Measurements from ENCODE around the gene NEURL1. TPM values are rescaled to one million over a fixed set of nuclear protein-coding genes. Genes with fewer than 3 reads are reported as not detected.
"Not testable (repeated sequence)": the region's sequence is repeated elsewhere in the genome, so short reads cannot be mapped to it uniquely, and the experiment has no call there.

NEURL1 gene
- total RNA-seq, 3 donors from 2014 or later = 15.9 to 68.7 (median 42.9) TPM

DNA sequence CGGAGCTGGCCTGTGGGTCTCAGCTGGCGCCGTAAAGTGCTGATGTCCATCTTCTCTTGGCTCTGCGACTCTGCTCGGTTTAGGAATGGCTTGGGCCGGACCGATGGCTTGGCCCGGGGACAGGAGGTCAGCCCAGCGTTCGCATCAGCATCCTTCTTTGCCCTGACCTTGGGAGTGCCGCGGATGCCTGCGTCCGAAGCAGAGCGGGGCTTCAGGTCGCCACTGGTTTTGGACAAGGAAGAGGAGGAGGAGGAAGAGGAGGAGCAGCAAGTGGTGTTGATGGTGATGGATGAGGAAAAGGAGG is 109.3 kb downstream of the NEURL1 start:
- H3K36me3 ChIP-seq (ENCODE audit: low read depth) = no peaks in the 10 kb centered on the region
- TF ChIP-seq, protein P1, sequence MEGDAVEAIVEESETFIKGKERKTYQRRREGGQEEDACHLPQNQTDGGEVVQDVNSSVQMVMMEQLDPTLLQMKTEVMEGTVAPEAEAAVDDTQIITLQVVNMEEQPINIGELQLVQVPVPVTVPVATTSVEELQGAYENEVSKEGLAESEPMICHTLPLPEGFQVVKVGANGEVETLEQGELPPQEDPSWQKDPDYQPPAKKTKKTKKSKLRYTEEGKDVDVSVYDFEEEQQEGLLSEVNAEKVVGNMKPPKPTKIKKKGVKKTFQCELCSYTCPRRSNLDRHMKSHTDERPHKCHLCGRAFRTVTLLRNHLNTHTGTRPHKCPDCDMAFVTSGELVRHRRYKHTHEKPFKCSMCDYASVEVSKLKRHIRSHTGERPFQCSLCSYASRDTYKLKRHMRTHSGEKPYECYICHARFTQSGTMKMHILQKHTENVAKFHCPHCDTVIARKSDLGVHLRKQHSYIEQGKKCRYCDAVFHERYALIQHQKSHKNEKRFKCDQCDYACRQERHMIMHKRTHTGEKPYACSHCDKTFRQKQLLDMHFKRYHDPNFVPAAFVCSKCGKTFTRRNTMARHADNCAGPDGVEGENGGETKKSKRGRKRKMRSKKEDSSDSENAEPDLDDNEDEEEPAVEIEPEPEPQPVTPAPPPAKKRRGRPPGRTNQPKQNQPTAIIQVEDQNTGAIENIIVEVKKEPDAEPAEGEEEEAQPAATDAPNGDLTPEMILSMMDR (IDR thresholded peaks at IDR 0.05) = no peak
- intact Hi-C loops (cut with DNase I, micrococcal nuclease) = loop anchor here (5.0 to 10.0 kb wide), 2 partner anchors 82 to 84 kb away; no protein-coding TSS in a partner anchor
- no peak for DNase-seq
- no peaks in the 10 kb centered on the region for H3K9me3 ChIP-seq
- ATAC-seq = no peak
- peaks cover 5% of the 10 kb centered on the region for H3K4me1 ChIP-seq (ENCODE audit: low read depth)
- H3K4me3 ChIP-seq = no peak overlapping the region

DNA sequence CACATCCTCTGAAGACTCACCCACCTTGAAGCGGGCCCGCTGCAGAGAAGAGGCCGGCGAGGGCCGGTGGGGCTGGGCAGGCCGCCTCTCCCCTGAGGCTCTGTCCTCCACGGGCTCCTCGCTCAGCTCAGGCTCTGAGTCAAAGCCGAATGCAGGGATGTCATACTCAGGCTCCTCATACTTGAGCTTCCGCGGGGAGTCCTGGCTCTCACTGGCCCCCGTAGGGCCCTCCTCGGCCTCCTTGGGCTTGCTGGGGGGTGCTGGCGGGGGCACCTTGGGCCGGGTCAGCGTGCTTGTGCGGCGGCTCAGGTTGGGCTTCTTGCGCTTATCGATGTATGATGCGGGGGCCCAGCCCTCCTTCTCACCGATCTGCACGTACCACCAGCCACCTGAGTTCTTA is 109.9 kb downstream of the NEURL1 start:
- intact Hi-C loops (cut with DNase I, micrococcal nuclease) = loop anchor here (5.0 to 10.0 kb wide), 2 partner anchors 81 to 84 kb away; no protein-coding TSS in a partner anchor
- TF ChIP-seq, protein P1 (IDR thresholded peaks at IDR 0.05) = no peak
- no peak for ATAC-seq
- Histone ChIP-seq H3K9me3 (no peaks in the 10 kb centered on the region), H3K4me3 (no peak overlapping the region), H3K4me1 (ENCODE audit: low read depth) (peaks cover 5% of the 10 kb centered on the region), H3K36me3 (ENCODE audit: low read depth) (no peaks in the 10 kb centered on the region)
- no peak for DNase-seq

DNA sequence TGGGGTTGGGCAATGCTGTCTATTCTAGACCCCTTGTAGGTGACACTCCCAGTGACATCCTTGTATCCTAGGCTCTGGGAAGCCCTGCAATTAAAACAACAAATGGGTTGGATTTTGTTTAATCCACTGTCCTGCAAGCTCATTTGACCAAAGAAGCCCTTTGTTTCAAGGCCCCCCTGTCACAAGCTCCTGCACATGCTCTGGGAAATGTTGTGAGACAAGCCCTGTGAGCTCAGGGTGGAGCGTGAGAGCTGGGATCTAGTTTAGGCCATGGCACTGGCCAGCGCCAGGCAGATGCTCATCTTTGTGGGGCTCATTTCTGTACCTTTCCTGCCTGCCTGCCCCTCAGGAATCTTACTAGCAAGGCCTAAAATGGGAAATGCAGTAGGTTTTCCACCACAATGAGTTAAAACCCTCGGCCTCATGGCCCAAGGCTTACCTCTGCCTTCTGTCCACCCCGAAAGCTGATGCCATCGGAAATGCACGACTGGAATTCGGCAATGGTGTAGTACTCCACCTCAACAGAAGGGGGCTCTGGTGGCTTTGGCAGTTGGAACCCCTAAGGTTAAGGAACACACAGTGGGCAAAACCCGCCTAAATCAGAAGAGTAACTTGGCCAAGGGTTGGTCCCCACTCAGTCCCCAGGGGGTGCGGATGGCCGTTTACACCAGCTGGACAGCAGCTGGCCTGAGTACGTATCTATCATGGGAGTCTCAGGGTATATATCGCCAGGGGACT is 112.0 kb downstream of the NEURL1 start:
- ATAC-seq = peak; percentile 42
- Histone ChIP-seq H3K4me1 (ENCODE audit: low read depth) (no peaks in the 10 kb centered on the region), H3K36me3 (ENCODE audit: low read depth) (no peaks in the 10 kb centered on the region), H3K4me3 (no peak overlapping the region), H3K9me3 (no peaks in the 10 kb centered on the region)
- TF ChIP-seq, protein P1 (IDR thresholded peaks at IDR 0.05) = peak; percentile 56
- intact Hi-C loops (cut with DNase I, micrococcal nuclease) = loop anchor here in 1 of 2 donors (10.0 kb wide), 1 partner anchor 79 kb away; no protein-coding TSS in a partner anchor
- DNase-seq = peak in 1 of 3 donors; percentile 70

DNA sequence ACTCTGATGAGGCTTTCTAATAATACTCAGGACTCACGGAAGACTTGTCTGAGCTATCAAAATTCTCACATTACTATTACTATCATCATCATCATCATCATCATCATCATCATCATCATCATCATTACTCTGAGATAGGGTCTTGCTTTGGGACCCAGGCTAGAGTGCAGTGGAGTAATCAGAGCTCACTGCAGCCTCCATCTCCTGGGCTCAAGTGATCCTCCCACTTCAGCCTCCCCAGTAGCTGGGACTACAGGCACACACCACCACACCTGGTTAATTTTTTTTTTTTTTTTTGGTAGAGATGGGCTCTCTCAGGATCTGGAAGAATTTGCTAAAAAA is 112.6 kb downstream of the NEURL1 start:
- not testable (repeated sequence) for H3K36me3 ChIP-seq (ENCODE audit: low read depth); ATAC-seq
- intact Hi-C loops (cut with DNase I, micrococcal nuclease) = loop anchor here in 1 of 2 donors (10.0 kb wide), 1 partner anchor 79 kb away; no protein-coding TSS in a partner anchor

DNA sequence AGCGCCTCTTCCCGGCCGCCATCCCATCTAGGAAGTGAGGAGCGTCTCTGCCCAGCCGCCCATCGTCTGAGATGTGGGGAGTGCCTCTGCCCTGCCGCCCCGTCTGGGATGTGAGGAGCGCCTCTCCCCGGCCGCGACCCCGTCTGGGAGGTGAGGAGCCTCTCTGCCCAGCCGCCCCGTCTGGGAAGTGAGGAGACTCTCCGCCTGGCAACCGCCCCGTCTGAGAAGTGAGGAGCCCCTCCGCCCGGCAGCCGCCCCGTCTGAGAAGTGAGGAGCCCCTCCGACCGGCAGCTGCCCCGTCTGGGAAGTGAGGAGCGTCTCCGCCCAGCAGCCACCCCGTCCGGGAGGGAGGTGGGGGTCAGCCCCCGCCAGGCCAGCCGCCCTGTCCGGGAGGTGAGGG is 113.5 kb downstream of the NEURL1 start:
- not testable (repeated sequence) for H3K4me3 ChIP-seq; H3K9me3 ChIP-seq; ATAC-seq; H3K36me3 ChIP-seq (ENCODE audit: low read depth); H3K4me1 ChIP-seq (ENCODE audit: low read depth); DNase-seq
- intact Hi-C loops (cut with DNase I, micrococcal nuclease) = loop anchor here in 1 of 2 donors (10.0 kb wide), 1 partner anchor 78 kb away; no protein-coding TSS in a partner anchor

More for the DNA sequence above, 112.6 kb downstream of the NEURL1 start:
- not testable (repeated sequence) for DNase-seq; H3K4me3 ChIP-seq; H3K9me3 ChIP-seq; H3K4me1 ChIP-seq (ENCODE audit: low read depth)

DNA sequence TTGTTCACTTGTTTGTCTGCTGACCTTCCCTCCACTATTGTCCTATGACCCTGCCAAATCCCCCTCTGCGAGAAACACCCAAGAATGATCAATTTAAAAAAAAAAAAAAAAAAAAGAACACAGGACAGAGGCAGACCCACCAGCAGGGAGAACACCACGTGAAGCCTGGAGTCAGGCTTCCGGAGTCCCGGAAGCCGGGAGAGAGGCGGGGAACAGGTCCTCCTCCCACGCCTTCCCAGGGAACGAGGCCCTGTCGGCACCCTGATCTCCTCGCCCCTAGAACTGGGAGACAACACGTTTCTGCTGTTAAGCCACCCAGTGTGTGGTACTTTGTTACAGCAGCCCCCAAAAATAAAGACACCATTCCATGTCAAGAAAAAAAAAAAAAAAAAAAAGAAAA is 114.6 kb downstream of the NEURL1 start:
- H3K9me3 ChIP-seq; DNase-seq; H3K4me3 ChIP-seq; ATAC-seq; H3K4me1 ChIP-seq (ENCODE audit: low read depth); H3K36me3 ChIP-seq (ENCODE audit: low read depth): not testable (repeated sequence)
- intact Hi-C loops (cut with DNase I, micrococcal nuclease) = loop anchor here in 1 of 2 donors (10.0 kb wide), 1 partner anchor 77 kb away; no protein-coding TSS in a partner anchor

DNA sequence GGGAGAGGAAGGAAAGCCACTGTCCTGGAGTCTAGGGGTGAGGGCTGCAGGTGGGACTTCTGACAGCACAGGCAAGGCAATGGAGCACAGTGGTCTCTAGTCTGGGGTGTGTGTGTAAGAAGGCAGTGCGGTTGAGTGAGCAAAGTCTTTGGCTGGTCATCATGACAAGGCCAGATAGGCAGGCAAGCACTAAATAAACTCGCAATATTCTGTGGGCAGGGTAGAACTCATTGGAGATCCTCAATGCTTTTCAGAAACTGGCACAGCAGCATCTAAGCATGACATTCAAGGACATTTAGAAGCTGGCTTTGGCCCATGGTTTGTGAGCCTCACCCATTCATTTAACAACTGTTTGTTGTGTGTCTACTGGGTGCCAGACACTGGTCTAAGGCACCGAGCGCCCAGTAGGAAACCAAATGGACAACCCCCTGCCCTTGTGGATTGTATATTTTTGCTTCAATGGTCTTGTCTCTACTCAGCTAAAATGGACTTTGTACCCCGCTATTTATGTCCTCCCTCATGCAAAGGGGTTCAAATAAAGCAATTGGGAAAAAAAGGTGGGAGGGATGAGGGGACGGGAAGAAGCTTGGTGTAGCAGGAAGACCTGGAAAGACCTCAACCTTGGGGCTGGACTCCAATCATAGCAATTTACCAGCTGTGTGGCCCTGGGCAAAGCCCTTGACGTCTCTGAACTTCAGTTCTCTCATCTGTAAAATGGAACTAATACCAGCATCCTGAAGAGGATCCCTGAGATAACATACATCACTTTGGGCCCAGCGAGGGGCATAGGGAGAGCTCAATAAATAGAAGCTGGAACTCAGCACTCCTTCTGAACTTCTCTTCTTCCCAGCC is 116.0 kb downstream of the NEURL1 start:
- Histone ChIP-seq H3K4me3 (no peak overlapping the region), H3K9me3 (no peaks in the 10 kb centered on the region), H3K4me1 (ENCODE audit: low read depth) (no peaks in the 10 kb centered on the region), H3K36me3 (ENCODE audit: low read depth) (peaks cover 3% of the 10 kb centered on the region)
- ATAC-seq (no peak), DNase-seq (no peak)
- intact Hi-C loops (cut with DNase I, micrococcal nuclease) = loop anchor here in 1 of 2 donors (10.0 kb wide), 2 partner anchors 55 to 75 kb away; no protein-coding TSS in a partner anchor
- TF ChIP-seq, protein P1 (IDR thresholded peaks at IDR 0.05) = no peak
